GM18951 (cell line): ENCODE results near the gene ANGPTL3.
"Not testable (repeated sequence)": the region's sequence is repeated elsewhere in the genome, so short reads cannot be mapped to it uniquely, and the experiment has no call there.

ENCODE experiments used
- POLR2A ChIP-seq: IDR thresholded peaks from 4 replicates; pipeline ENCODE4 v1.6.1; 2011; ENCODE audit warnings: mild to moderate bottlenecking; ENCODE audit not compliant: insufficient read length, insufficient read depth; ENCODE audit errors: extremely low read depth
- in situ Hi-C: fragments of 300-500 bp; cut with MboI; formaldehyde crosslinking; loops from one replicate; pipeline ENCODE4 v1.12.0; 2022; ENCODE audit warnings: low sequenced_read_pairs, mixed read lengths, inconsistent platforms; ENCODE audit not compliant: unreplicated experiment

ANGPTL3 gene

GRCh38 chr1:62597281-62597680 is at the start of gene ANGPTL3:
Gene ANGPTL3, plus strand, starts transcription at chr1:62597520. Its CDS starts 47 bp downstream, at chr1:62597567.
- in situ Hi-C loops = no loop called here
- no peak for TF ChIP-seq POLR2A

- no peak for TF ChIP-seq POLR2A
- in situ Hi-C loops = no loop called here
Measured at GRCh38 chr1:62561306-62561705, 36.0 kb upstream of the ANGPTL3 start.

GRCh38 chr1:62567182-62567581 is 30.1 kb upstream of the ANGPTL3 start:
- in situ Hi-C loops = not testable (repeated sequence)

GRCh38 chr1:62567926-62568325 is 29.4 kb upstream of the ANGPTL3 start:
- in situ Hi-C loops = not testable (repeated sequence)

- in situ Hi-C loops = not testable (repeated sequence)
Measured at GRCh38 chr1:62571517-62571916, 25.8 kb upstream of the ANGPTL3 start.

GRCh38 chr1:62572476-62572875 is 24.8 kb upstream of the ANGPTL3 start:
- in situ Hi-C loops = no loop called here
- TF ChIP-seq POLR2A = no peak

- in situ Hi-C loops = no loop called here
- no peak for TF ChIP-seq POLR2A
Measured at GRCh38 chr1:62573675-62574074, 23.6 kb upstream of the ANGPTL3 start.

GRCh38 chr1:62585469-62586155 is 11.7 kb upstream of the ANGPTL3 start:
- in situ Hi-C loops = no loop called here
- no peak for TF ChIP-seq POLR2A

GRCh38 chr1:62588000-62588399 is 9.3 kb upstream of the ANGPTL3 start:
- in situ Hi-C loops = no loop called here
- no peak for TF ChIP-seq POLR2A

GRCh38 chr1:62589321-62589720 is 8.0 kb upstream of the ANGPTL3 start:
- in situ Hi-C loops = no loop called here
- no peak for TF ChIP-seq POLR2A

GRCh38 chr1:62590255-62590969 is 6.9 kb upstream of the ANGPTL3 start:
- no peak for TF ChIP-seq POLR2A
- in situ Hi-C loops = no loop called here

- in situ Hi-C loops = no loop called here
- TF ChIP-seq POLR2A = no peak
Measured at GRCh38 chr1:62590970-62591368, 6.4 kb upstream of the ANGPTL3 start.

GRCh38 chr1:62593825-62594394 is 3.4 kb upstream of the ANGPTL3 start:
- no peak for TF ChIP-seq POLR2A
- in situ Hi-C loops = no loop called here

GRCh38 chr1:62595647-62596046 is 1.7 kb upstream of the ANGPTL3 start:
- in situ Hi-C loops = no loop called here
- TF ChIP-seq POLR2A = no peak
